ENCODE measurements around the gene STUM.

DNA sequence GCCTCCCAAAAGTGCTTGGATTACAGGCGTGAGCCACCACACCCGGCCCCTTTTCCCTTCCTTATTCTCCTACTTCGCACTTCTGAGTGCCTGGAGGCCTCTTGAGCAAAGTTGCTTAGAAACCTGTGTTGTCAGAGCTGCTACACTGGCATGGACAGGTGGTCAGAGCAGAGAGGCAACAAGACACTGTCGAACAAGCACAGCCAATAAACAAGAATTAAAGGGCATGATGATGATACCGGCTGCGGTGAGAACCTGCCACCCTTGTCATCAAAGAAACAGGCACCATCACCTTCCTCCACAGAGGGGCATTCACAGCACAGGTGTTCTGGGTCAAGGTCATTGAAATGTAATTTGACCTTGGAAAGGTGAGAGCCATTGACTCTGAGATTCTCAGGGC is 23.3 kb downstream of the STUM start:
- TF ChIP-seq TAF1 (IDR thresholded peaks at IDR 0.05; ENCODE audit: low read depth, low read length) (no peak), POLR2AphosphoS5 (IDR thresholded peaks at IDR 0.05; ENCODE audit: low read depth, low read length) (no peak), POLR2A (IDR thresholded peaks at IDR 0.05; ENCODE audit: low read depth, low read length) (no peak), SPI1 (IDR thresholded peaks at IDR 0.05; ENCODE audit: low read depth, low read length) (no peak), PAX5 (IDR thresholded peaks at IDR 0.05; ENCODE audit: insufficient read depth, low read length, severe bottlenecking) (no peak), POU2F2 (IDR thresholded peaks at IDR 0.05; ENCODE audit: low read depth, low read length) (no peak)

Measured in GM12891 (cell line).